ENCODE data around the gene PIGQ. TPM values are rescaled to one million over a fixed set of nuclear protein-coding genes. Genes with fewer than 3 reads are reported as not detected.

The PIGQ gene
- total and polyA plus RNA-seq, 2 donors (not counting 1 experiment from before 2014, with no cell fraction given) = 11.2 to 22.3 TPM

- Histone ChIP-seq H3K4me2 (ENCODE audit: extremely low read depth, insufficient read depth, low read length) (no peak overlapping the region), H3K27ac (ENCODE audit: insufficient read depth, low read length) (peak overlapping the region; percentile 27), H3K9ac (ENCODE audit: insufficient read depth, low read length) (no peak overlapping the region), H2AFZ (ENCODE audit: low read length) (no peak overlapping the region), H3K9me3 (ENCODE audit: control insufficient read depth, insufficient read depth, low read depth, low read length) (no peaks in the 10 kb centered on the region), H3K79me2 (ENCODE audit: control insufficient read depth, insufficient read depth, low read length) (peaks cover 83% of the 10 kb centered on the region), H3K27me3 (ENCODE audit: control insufficient read depth, insufficient read depth, low read length) (no peaks in the 10 kb centered on the region), H4K20me1 (ENCODE audit: control insufficient read depth, extremely low read depth, insufficient read depth, low read length) (no peaks in the 10 kb centered on the region), H3K4me1 (ENCODE audit: control insufficient read depth, extremely low read depth, insufficient read depth, low read length) (peaks cover 5% of the 10 kb centered on the region), H3K4me3 (replicated peaks in 1 of 4; ENCODE audit: control extremely low read depth in 1 of 4, insufficient read depth in 1 of 4, low read depth in 3 of 4, low read length in 4 of 4) (no peak overlapping the region), H3K36me3 (ENCODE audit: control insufficient read depth, insufficient read depth, low read length) (peaks cover 21% of the 10 kb centered on the region)
- TF ChIP-seq, protein P1, sequence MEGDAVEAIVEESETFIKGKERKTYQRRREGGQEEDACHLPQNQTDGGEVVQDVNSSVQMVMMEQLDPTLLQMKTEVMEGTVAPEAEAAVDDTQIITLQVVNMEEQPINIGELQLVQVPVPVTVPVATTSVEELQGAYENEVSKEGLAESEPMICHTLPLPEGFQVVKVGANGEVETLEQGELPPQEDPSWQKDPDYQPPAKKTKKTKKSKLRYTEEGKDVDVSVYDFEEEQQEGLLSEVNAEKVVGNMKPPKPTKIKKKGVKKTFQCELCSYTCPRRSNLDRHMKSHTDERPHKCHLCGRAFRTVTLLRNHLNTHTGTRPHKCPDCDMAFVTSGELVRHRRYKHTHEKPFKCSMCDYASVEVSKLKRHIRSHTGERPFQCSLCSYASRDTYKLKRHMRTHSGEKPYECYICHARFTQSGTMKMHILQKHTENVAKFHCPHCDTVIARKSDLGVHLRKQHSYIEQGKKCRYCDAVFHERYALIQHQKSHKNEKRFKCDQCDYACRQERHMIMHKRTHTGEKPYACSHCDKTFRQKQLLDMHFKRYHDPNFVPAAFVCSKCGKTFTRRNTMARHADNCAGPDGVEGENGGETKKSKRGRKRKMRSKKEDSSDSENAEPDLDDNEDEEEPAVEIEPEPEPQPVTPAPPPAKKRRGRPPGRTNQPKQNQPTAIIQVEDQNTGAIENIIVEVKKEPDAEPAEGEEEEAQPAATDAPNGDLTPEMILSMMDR (conservative IDR thresholded peaks at IDR 0.05 in 1 of 2, IDR thresholded peaks at IDR 0.05 in 1 of 2; ENCODE audit: low read depth in 1 of 2, low read length in 2 of 2) = no peak
- peak; percentile 73 to 79 for DNase-seq (ENCODE audit: low read depth in 2 of 2)
These were observed 34.0 kb upstream of the PIGQ start for GRCh38 chr16:535446-536405.

- Histone ChIP-seq H4K20me1 (ENCODE audit: control insufficient read depth, extremely low read depth, insufficient read depth, low read length) (no peaks in the 10 kb centered on the region), H3K9ac (ENCODE audit: insufficient read depth, low read length) (no peak overlapping the region), H2AFZ (ENCODE audit: low read length) (no peak overlapping the region), H3K27ac (ENCODE audit: insufficient read depth, low read length) (no peak overlapping the region), H3K4me3 (replicated peaks in 1 of 4; ENCODE audit: control extremely low read depth in 1 of 4, insufficient read depth in 1 of 4, low read depth in 3 of 4, low read length in 4 of 4) (no peak overlapping the region), H3K36me3 (ENCODE audit: control insufficient read depth, insufficient read depth, low read length) (peaks cover 26% of the 10 kb centered on the region), H3K27me3 (ENCODE audit: control insufficient read depth, insufficient read depth, low read length) (no peaks in the 10 kb centered on the region), H3K4me1 (ENCODE audit: control insufficient read depth, extremely low read depth, insufficient read depth, low read length) (peaks cover 5% of the 10 kb centered on the region), H3K79me2 (ENCODE audit: control insufficient read depth, insufficient read depth, low read length) (peaks cover 82% of the 10 kb centered on the region), H3K4me2 (ENCODE audit: extremely low read depth, insufficient read depth, low read length) (no peak overlapping the region), H3K9me3 (ENCODE audit: control insufficient read depth, insufficient read depth, low read depth, low read length) (no peaks in the 10 kb centered on the region)
- TF ChIP-seq, protein P1 (conservative IDR thresholded peaks at IDR 0.05 in 1 of 2, IDR thresholded peaks at IDR 0.05 in 1 of 2; ENCODE audit: low read depth in 1 of 2, low read length in 2 of 2) = no peak
- no peak for TF ChIP-seq EZH2 (IDR thresholded peaks at IDR 0.05; ENCODE audit: low read length, missing control alignments)
- DNase-seq (ENCODE audit: low read depth in 2 of 2) = no peak
These were observed 33.0 kb upstream of the PIGQ start for GRCh38 chr16:536746-537145.

DNA sequence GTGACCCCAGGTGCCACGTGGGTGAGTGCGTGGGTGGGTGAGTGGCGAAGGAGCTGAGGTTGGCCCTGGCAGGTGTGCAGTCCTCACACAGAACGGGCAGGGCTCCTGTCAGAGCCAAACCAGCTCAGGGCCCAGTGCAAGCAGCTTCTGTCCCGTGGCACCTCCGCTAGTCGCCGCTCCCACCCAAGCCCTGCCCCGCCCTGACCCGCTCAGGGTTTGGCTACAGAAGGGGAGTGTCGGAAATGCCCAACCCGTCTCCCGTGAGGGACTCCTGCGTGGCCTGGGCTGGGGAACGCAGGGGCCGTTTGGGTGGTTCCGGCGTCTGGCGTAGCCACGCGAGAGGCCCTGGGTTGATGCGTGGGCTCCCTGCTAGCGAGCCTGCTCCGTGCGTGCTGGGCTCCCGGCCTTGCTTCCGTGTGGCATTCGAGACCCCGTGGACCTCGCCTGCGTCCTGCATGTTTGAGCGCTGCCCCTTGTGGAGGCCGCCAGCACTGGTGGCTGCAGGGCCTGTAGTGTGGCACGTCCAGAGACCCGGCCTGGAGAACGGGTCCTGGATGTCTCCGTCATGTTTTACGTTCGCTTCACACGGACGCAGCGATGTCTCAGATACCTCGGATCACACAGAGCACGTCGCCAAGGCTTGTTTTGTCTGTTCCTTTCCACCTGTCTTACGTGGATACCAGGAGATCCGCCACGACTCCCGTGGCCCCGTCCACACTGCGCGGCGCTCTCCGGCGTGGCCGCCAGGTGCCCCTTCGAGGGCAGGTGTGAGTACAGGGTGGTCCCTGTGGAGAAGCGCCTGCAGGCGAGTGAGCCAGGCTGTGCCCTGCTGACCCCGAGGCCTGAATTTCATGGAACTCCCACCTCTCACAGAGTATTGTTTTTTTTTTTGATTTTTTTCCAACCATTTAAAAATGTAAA lies 32.1 kb upstream of the PIGQ start:
- Histone ChIP-seq H3K4me1 (ENCODE audit: control insufficient read depth, extremely low read depth, insufficient read depth, low read length) (peaks cover 5% of the 10 kb centered on the region), H2AFZ (ENCODE audit: low read length) (no peak overlapping the region), H3K36me3 (ENCODE audit: control insufficient read depth, insufficient read depth, low read length) (peaks cover 26% of the 10 kb centered on the region), H3K27ac (ENCODE audit: insufficient read depth, low read length) (no peak overlapping the region), H3K4me3 (replicated peaks in 1 of 4; ENCODE audit: control extremely low read depth in 1 of 4, insufficient read depth in 1 of 4, low read depth in 3 of 4, low read length in 4 of 4) (no peak overlapping the region), H3K4me2 (ENCODE audit: extremely low read depth, insufficient read depth, low read length) (no peak overlapping the region), H3K27me3 (ENCODE audit: control insufficient read depth, insufficient read depth, low read length) (no peaks in the 10 kb centered on the region), H3K9ac (ENCODE audit: insufficient read depth, low read length) (no peak overlapping the region), H3K79me2 (ENCODE audit: control insufficient read depth, insufficient read depth, low read length) (peaks cover 82% of the 10 kb centered on the region), H4K20me1 (ENCODE audit: control insufficient read depth, extremely low read depth, insufficient read depth, low read length) (no peaks in the 10 kb centered on the region), H3K9me3 (ENCODE audit: control insufficient read depth, insufficient read depth, low read depth, low read length) (no peaks in the 10 kb centered on the region)
- TF ChIP-seq, protein P1 (conservative IDR thresholded peaks at IDR 0.05 in 1 of 2, IDR thresholded peaks at IDR 0.05 in 1 of 2; ENCODE audit: low read depth in 1 of 2, low read length in 2 of 2) = no peak
- TF ChIP-seq EZH2 (IDR thresholded peaks at IDR 0.05; ENCODE audit: low read length, missing control alignments) = no peak
- DNase-seq (ENCODE audit: low read depth in 2 of 2) = no peak
